Left hindlimb (tissue), 1 donor: ENCODE results near the gene TNS1.

ENCODE experiments used
- DNase-seq: peaks from one replicate; pipeline ENCODE4 v3.0.0-alpha.2; 2018

The TNS1 gene

GRCh38 chr2:217753460-217754200, 249.2 kb downstream of the TNS1 start:
- no peak for DNase-seq

- no peak for DNase-seq
These were observed 249.9 kb downstream of the TNS1 start for GRCh38 chr2:217752714-217753459.

GRCh38 chr2:217751952-217752351, 250.8 kb downstream of the TNS1 start:
- no peak for DNase-seq

GRCh38 chr2:217751192-217751591, 251.6 kb downstream of the TNS1 start:
- DNase-seq: no peak
